NOMO-1 (cell line): ENCODE data around the gene USP32.
A peak's percentile ranks its signal among the peaks of the same experiment; 100 is the strongest.
"Not testable (repeated sequence)": the region's sequence is repeated elsewhere in the genome, so short reads cannot be mapped to it uniquely, and the experiment has no call there.

Experiments
- DNase-seq, 2 experiments: peaks; one replicate each; lab custom pipeline; 2025; ENCODE audit not compliant: unreplicated experiment in 2 of 2; lab: John Stamatoyannopoulos, UW

USP32 gene

DNA sequence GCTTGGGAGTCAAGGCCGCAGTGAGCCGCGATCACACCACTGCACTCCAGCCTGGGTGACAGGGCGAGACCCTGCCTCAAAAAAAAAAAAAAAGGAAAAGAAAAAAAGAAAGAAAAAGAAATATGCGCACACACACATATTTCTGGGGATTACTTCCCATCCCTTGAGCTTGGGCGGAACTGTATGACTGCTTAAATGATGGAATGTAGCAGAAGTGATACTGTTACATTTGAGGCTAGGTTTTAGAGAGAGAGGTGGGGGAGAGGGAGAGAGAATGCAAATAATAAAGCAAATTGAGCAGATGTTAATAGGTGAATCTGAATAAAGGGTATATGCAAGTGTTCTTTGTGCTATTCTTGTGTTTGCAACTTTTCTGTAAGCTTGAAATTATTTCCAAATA is 12.0 kb upstream of the USP32 start:
- no peak for DNase-seq

DNA sequence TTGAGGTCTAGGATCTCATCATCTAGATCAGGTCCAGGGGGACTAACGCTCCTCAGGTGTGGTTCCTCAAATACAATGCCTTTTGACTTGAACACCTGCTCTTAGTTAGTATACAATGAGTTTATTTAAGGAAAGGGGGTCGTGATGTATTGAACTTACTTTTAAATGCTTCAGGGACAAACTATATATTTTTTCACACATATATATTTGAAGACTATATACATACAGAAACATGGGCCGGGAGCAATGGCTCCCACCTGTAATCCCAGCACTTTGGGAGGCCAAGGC is 11.5 kb upstream of the USP32 start:
- DNase-seq, result no peak

DNA sequence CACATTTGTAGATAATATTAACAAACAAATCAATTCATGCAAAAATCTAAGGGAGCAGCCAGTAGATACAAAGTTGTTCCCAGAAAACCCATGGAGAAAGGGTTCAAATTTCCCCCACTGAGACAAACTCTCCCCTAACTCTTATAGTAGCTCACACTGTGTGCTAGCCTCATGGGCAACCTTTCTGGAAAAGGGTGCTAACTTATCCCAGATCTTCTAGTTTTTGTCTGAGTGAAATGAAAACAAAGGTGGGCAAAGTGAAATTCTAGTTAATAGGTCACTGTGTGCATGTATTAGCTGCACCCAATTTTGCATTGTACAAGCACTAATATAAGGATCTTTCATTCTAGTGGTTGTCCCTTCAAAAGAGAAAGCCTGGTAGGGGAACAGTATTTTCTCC is 9.9 kb upstream of the USP32 start:
- DNase-seq, result no peak

DNA sequence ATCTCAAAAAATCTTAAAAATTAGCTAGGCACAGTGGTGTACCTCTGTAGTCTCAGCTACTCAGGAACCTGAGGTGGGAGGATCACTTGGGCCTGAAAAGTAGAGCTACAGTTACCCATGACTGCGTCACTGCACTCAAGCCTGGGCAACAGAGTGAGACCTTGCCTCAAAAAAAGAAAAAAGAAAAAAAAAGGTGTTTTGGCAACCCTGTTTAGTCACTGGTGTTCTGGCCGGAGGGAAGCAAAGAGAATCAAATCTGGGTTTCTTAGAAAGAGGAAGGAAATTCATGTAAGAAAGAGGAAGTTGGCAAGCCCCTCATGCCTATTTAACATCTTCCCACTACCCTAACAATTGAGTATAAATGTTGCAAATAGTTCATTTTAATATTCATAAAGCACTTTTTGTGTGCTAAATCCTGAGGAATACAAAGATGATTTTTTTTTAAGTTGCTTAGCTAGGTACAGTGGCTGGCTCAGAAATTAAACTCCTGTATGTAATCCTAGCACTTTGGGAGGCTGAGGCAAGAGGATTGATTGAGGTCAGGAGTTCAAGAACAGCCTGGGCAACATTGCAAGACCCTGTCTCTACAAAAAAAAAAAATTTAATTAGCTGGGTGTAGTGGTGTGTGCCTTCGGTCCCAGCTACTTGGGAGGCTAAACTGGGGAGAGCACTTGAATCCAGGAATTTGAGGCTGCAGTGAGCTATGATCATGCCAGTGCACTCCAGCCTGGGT is 6.5 kb upstream of the USP32 start:
- peak; percentile 88 to 96 for DNase-seq

DNA sequence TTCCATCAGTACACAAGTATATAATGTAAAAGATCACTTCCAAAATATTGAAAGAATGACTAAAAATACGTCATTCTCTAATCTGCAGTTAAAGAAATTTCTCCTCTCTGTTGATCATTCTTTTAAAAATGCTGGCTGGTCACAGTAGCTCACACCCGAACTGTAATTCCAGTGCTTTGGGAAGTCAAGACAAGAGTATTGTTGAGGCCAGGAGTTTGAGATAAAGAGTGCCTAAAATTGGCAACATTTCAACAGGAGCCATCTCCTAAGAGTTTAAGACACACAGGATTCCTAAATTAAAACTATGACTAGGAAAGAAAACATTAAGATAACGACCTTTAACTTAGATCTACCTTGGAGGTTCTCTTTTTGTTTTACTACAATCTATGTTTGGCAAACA is 4.5 kb upstream of the USP32 start:
- DNase-seq, result no peak

DNA sequence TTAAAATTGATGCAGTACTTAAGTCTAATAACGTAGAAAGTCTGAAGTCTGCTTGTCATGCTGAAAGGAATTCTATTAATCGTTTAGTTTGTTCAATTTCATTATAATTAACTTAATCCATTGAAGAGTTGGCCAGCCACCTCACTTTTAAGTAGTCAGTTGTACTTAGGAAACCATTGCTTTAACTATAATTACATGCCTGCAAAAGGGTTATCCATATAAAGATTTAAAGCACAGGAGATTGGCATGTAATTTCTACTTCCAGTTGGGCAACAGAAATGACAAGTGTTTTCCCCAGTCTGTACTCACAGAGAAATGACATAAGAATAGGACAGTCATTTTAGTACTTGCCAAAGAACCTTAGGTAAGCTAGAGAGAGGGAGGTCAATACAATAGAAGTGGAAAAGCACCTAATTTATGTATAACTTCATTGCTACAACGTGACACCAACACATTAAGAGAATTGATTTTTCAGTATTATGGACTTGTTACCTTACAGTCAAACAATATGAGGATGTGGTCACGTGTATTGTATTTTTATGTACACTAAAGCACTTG is 3.7 kb upstream of the USP32 start:
- DNase-seq, result peak; percentile 48 to 88

DNA sequence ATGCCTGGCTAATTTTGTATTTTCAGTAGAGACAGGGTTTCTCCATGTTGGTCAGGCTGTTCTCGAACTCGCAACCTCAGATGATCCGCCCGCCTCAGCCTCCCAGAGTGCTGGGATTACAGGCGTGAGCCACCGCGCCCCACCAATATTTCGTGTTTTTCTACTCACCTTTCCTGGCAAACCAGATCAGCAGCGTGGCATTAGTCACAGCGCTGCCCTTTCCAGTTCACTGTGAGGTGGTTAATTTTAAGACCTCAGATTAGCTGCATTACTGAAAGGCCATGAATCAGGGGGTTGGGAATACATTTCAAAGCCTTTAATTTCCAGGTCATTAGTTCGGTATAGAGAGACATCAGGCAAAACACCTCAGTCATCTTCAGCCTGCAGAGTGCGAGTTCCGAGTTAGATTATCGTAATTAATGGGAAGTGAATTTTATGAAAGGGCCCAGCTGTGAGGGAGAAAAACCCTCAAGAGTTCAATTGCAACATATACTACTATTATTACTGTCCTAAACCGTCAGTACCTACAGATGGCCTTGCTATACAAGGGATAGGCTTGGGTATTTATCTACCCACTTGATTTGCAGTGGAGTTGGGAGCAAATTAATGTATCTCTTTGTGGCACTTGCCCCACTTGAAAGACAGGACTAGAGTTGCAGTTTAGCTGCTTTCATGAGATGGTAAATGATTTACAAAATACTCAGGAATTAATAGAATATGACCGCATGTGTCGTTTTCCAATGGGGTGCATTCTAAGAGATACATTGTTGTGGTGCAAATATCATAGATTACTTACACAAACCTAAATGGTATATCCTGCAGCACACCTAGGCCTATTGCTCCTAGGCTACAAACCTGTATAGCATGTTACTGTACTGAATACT is 2.1 kb upstream of the USP32 start:
- DNase-seq, result peak; percentile 70 to 93

DNA sequence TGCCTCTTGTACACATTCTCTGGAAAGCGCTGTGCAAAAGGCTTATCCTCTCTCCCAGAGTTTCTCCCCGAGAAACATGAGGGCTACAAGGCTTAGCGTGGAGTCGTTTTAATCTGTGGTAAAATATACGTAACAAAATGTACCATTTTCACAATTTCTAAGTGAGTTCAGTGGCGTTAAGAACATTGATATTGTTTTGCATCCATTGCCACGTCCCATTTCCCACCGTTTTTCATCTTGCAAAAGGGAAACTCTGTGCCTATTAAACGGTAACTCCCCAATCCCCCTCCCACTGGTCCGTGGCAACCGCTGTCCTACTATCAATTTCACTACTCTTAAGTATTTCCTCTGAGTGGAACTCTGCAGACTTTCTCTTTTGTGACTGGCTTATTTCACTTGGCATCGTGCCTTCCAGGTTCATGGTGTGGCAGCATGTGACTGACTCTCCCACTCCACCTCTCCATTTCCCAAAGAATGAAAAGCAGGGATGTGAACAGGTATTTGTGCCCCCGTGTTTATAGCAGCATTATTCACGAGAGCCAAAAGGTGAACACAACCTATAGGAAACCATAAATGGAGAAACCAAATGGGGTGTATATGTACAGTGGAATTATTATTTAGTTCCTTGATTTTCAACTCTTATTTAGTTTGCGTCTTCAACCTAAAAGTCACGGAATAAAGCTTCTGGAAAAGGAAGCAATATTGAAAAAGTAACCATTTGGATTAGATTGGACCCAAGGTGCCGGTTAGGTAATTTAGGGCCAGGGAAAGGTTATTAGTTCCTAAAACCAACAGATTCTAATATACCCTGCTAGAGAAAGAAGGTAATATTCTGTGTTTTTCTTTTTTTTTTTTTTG is 1.1 kb upstream of the USP32 start:
- DNase-seq, result peak in 1 of 2 experiments; percentile 41

DNA sequence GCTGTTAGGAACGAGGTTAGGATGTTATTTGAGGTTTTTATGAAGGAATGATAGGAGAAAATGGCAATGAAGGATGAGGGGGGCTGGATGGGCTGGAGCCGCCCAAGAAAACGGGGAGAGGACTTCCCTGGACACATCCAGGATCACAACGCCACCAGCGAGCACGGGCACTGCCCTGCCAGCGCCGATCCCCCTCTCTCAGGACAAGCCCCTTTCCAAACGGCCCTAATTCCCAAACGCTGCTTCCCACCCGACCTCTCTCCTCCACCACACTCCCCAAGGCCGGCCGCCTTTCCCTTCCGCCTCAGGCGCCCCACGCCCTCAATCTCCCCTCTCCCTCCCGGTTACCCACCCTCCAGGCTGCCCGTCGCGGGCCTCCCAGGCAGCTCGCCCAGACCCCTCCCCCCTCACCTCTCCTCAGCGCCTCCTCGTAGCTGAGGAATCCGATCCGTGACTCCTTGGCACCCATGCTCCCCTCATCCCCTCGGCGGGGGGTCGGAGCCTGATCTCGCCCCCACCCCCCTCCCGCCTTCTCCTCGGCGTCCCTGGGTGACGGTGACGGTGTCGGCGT is 377 bp downstream of the USP32 start:
- DNase-seq, result no peak

DNA sequence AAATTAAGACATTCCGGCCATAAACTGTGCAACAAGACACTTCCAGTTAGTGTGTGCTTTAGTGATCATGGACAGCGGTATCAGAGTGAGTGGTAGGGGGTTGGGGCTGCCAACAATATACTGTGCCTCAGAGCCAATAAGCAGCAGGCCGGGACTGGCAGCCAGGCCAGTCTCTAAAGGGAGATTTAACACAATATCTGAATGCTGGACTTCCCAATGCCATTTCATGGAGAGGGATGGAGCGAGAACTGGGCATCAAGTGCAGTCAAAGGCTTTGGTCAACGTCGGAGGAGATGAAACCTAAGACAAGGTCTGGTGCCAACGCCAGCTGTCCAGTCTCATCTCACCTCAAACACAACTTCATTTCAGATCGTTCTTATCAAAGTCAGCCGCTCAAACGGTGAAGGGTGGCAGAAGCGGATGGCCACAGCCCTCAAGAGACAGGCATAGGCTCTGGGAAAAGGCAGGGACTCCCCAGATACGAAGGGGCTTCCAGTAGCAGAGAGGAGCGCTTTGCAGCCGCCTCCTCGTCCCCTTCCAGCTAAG is 935 bp downstream of the USP32 start:
- peak in 1 of 2 experiments; percentile 27 for DNase-seq

DNA sequence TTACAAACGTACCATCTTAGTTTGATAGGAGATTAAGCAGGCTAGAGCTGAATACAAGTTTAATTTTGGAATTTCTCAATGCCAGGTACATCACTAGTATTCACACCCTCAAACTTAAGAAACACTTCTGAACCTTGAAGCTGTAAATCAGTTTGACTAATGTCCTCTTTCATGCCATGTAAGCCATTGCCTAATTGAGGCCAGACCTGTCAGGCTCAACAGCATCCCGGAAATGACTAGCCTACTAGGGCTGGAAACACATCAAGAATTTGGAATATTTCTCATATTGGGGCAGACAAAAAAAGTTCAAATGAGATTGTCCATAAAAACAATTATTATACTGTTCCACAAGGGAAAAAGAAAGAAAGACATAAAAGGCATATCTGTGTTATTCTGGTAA is 1.7 kb downstream of the USP32 start:
- DNase-seq, result peak; percentile 66 to 73

DNA sequence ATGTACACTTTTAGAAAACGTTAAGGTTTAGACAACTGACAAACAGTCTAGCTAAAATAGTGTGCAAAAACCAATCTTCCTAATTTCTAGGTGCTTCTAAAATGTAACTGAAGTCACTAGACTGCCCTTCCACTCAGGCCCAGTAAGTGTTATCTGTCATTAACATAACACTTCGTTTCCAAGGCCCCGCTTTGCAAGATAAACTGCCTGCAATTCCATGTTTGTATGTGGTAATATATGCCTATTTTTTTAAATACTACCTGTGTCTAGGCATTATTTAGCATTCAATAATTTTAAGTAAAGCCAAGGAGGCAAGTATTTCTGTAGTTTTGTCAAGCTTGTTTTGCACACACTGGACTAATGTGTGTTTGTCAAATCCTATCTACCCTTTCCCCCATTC is 3.2 kb downstream of the USP32 start:
- DNase-seq, result no peak

DNA sequence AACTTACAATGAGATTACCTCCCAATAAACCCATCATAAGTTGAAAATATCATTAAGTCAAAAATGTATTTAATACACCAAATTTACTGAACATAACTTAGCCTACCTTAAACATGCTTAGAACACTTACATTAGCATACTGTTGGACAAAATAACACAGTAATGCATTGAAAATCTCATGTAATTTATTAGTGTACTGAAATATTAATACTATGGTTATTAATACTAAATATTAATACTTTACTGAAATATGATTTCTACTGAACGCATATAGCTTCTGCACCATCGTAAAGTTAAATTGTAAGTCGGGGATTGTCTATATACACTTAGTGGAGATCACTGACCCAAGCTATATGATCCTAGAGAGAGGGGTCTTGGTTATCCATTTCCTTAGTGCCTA is 4.3 kb downstream of the USP32 start:
- no peak for DNase-seq

DNA sequence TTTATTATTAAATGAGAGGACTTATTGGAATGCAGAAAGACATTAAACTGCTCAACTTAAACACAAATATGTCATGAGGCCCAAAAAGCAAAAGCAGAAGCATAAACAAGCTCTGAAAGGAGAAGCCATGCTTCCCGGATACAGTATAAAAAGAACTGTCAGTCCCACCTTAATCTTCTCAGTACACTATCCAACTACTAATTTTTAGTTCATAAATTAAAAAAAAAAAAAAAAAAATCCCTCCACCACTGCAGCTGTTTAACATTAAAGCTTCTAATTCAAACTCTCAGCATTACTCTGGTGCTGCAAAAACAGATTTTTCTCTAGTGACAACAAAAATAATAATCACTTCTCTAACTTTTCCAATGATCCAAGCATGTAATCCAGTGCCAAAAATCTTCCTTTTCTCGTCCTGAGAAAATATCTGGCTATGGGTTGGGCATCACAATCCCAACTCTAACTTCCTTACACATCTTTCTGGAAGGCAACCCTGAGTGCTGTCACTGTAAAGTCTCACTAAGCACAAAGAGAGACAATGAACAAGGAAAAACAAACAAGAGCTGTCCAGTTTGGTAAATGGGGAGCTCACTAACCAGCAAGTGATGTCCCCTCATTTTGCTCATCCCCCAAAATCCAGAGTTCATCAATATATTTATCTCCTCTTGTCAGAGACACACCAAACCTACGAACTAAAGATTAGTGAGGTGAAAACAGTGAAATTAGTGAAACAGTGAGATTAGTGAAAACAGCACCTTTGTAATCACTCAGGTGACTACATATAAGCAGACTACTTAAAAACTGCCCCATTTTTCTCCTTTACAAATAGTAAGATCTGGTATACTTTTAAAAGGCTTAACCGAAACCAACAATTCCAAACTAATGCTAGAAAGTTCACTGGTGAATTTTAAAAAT is 5.5 kb downstream of the USP32 start:
- peak in 1 of 2 experiments; percentile 27 for DNase-seq

DNA sequence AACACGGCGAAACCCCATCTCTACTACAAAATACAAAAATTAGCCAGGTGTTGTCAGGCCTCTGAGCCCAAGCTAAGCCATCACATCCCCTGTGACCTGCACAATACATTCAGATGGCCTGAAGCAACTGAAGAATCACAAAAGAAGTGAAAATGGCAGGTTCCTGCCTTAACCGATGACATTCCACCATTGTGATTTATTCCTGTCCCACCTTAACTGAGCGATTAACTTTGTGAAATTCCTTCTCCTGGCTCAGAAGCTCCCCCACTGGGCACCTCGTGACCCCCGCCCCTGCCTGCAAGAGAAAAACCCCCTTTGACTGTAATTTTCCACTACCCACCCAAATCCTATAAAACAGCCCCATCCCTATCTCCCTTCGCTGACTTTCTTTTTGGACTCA is 7.0 kb downstream of the USP32 start:
- DNase-seq, result not testable (repeated sequence)

DNA sequence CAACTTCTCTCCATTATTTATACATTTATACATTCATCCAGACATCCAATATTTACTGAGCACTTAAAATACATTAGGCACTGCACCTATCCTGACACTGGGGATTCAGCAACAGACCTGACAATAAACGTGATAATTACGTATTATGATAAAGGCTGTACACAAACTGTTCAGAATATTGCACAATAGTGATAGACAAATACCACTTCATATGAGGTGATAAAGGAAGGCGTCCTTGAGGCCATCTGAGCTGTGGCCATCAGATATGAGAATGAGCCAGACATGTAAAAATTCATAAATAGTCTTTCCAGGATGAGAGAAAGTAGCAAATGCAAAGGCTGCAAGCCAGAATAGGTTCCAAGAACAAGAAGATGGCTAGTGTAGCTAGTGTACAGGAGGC is 8.6 kb downstream of the USP32 start:
- peak in 1 of 2 experiments; percentile 33 for DNase-seq

DNA sequence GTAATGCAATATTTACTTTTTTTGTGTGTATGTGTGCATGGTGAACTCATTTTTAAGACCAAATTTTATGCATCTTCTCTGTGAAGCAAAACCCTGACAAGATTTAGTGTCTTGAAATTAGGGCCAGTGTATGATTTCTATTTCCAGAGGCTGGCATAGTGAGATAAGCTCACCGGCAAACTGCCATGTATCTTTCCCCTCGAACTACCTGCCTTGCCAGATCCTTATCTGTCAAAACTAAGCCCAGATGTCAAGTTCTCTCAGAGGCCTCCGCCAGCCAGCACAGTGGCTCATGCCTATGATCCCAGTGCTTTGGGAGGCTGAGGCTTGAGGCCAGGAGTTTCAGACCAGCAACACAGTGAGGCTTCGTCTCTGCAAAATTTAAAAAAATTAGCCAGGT is 10.0 kb downstream of the USP32 start:
- DNase-seq, result no peak

DNA sequence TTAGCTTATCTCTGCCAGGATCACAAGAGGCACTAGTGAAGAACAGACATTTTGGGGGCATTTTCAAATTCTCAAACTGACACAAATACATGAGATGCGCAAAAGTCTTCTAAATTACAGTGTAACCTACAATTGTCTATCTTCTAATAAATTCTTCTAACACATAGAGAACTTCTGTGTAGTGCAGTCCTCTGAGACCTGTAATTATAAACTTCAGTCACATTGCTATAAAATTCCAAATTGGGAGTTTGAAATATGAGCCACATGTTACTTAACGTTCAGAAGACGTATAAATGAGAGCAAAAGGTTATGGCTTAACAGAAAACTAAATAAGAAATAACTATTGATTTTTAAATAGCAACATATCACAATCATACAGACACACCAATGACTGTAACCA is 12.5 kb downstream of the USP32 start:
- DNase-seq, result not testable (repeated sequence)

DNA sequence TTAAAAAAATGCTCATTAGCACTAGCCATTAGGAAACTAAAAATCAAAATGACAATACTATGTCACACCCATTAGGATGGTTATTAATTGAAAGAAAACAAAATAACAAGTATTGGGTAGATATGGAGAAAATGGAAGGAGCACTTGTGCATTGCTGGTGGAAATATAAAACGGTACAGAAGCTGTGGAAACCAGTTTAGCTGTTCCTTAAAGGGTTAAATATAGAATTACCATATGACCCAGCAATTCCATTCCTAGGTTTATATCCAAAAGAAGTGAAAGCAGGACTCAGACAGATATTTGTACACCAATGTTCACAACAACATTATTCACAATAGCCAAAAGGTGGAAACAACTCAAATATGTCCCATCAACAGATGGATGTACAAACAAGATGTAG is 13.7 kb downstream of the USP32 start:
- DNase-seq, result not testable (repeated sequence)
